ENCODE measurements around the gene NDUFA8. TPM values are rescaled to one million over a fixed set of nuclear protein-coding genes. Genes with fewer than 3 reads are reported as not detected.

The NDUFA8 gene
- 23.5 and 25.2 TPM in 2 replicates for total RNA-seq (ENCODE audit: low replicate concordance)

- DNase-seq (ENCODE audit: low read depth) = peak; percentile 95
- peak within 1 kb of the TSS; percentile 96 for H3K4me3 ChIP-seq (ENCODE audit: low read depth, low read length)
- peak; percentile 41 for TF ChIP-seq CTCF (IDR thresholded peaks at IDR 0.05; ENCODE audit: insufficient read depth, low read length)
Measured at GRCh38 chr9:122159026-122159924, at the start of gene NDUFA8, which contains the start of gene MORN5. NDUFA8 (minus strand) TSS chr9:122159779; CDS start chr9:122159677, 102 bp downstream. MORN5 (plus strand) TSS chr9:122159908; CDS start chr9:122159973, 65 bp downstream.

GRCh38 chr9:122207096-122207495, 47.5 kb upstream of the NDUFA8 start:
- H3K4me3 ChIP-seq (ENCODE audit: low read depth, low read length) = no peak overlapping the region
- TF ChIP-seq CTCF (IDR thresholded peaks at IDR 0.05; ENCODE audit: insufficient read depth, low read length) = no peak
- DNase-seq (ENCODE audit: low read depth) = no peak

GRCh38 chr9:122206118-122207046, 46.8 kb upstream of the NDUFA8 start:
- no peak overlapping the region for H3K4me3 ChIP-seq (ENCODE audit: low read depth, low read length)
- no peak for TF ChIP-seq CTCF (IDR thresholded peaks at IDR 0.05; ENCODE audit: insufficient read depth, low read length)
- peak; percentile 71 for DNase-seq (ENCODE audit: low read depth)

- no peak for TF ChIP-seq CTCF (IDR thresholded peaks at IDR 0.05; ENCODE audit: insufficient read depth, low read length)
- H3K4me3 ChIP-seq (ENCODE audit: low read depth, low read length) = no peak overlapping the region
- DNase-seq (ENCODE audit: low read depth) = no peak
Measured at GRCh38 chr9:122205176-122205575, 45.6 kb upstream of the NDUFA8 start.

GRCh38 chr9:122204491-122204890, 44.9 kb upstream of the NDUFA8 start:
- no peak for TF ChIP-seq CTCF (IDR thresholded peaks at IDR 0.05; ENCODE audit: insufficient read depth, low read length)
- DNase-seq (ENCODE audit: low read depth) = no peak
- H3K4me3 ChIP-seq (ENCODE audit: low read depth, low read length) = no peak overlapping the region

- DNase-seq (ENCODE audit: low read depth) = no peak
- no peak for TF ChIP-seq CTCF (IDR thresholded peaks at IDR 0.05; ENCODE audit: insufficient read depth, low read length)
- no peak overlapping the region for H3K4me3 ChIP-seq (ENCODE audit: low read depth, low read length)
Measured at GRCh38 chr9:122204055-122204454, 44.5 kb upstream of the NDUFA8 start.

Measured in fibroblast of the aortic adventitia (primary cell).